Sigmoid colon (tissue), 7 donors: ENCODE results near the gene ARSH. TPM values are rescaled to one million over a fixed set of nuclear protein-coding genes. Genes with fewer than 3 reads are reported as not detected.

Experiments used
- DNase-seq: peaks from one replicate; pipeline ENCODE4 v3.0.0-alpha.2; 2019
- H3K27ac ChIP-seq, 4 donors: fragments of 200-600 bp; sonication (generic); one replicate each; pipeline ENCODE4 v1.5.1; 2016 to 2019; ENCODE audit warnings: mild to moderate bottlenecking in 1 of 4
- H3K27me3 ChIP-seq, 3 donors: fragments of 200-600 bp; sonication (generic); one replicate each; pipeline ENCODE4 v1.5.1; 2019; ENCODE audit warnings: mild to moderate bottlenecking in 1 of 3
- H3K36me3 ChIP-seq, 4 donors: fragments of 200-600 bp; sonication (generic); one replicate each; pipeline ENCODE4 v1.5.1; 2016 to 2019
- H3K4me1 ChIP-seq, 4 donors: fragments of 200-600 bp; sonication (generic); one replicate each; pipeline ENCODE4 v1.5.1; 2017 to 2019
- H3K4me3 ChIP-seq, 4 donors: fragments of 200-600 bp; sonication (generic); one replicate each; pipeline ENCODE4 v1.5.1; 2017 to 2019; ENCODE audit warnings: mild to moderate bottlenecking in 2 of 4, moderate library complexity in 1 of 4
- H3K9me3 ChIP-seq, 4 donors: fragments of 200-600 bp in 3 of 4; sonication (generic) in 3 of 4; one replicate each; pipeline versions ENCODE4 v1.5.1 to v1.6.1; 2013 to 2019
- EP300 ChIP-seq, 4 donors: sonication (generic); formaldehyde crosslinking; IDR thresholded peaks; one replicate each; pipeline ENCODE4 v1.6.1; 2017; ENCODE audit warnings: antibody characterized with exemption in 4 of 4
- POLR2A ChIP-seq, 2 donors: fragments of 450-650 bp; IDR thresholded peaks; one replicate each; pipeline ENCODE4 v1.6.1; 2016; ENCODE audit warnings: antibody characterized with exemption in 2 of 2, mild to moderate bottlenecking in 2 of 2, moderate library complexity in 2 of 2
- POLR2AphosphoS5 ChIP-seq, 4 donors: sonication (generic); formaldehyde crosslinking; IDR thresholded peaks; one replicate each; pipeline ENCODE4 v1.6.1; 2017; ENCODE audit warnings: antibody characterized with exemption in 4 of 4
- WGBS, 2 donors: extraction: QIAGEN DNeasy Blood & Tissue Kit; methylation state at CpG; one replicate each; pipeline ENCODE4 v1.1.7; 2013; 5-methylcytosine and 5-hydroxymethylcytosine counted together
- intact Hi-C: fragments of 100-400 bp; cut with DNase I; formaldehyde crosslinking; loops from one replicate; pipeline ENCODE4 v1.15.1; 2023
- polyA plus RNA-seq, 3 donors: library from polyadenylated mRNA; stranded (reverse); fragments of 200-250 nt; gene quantifications; one replicate each; pipeline ENCODE4 v1.2.3, GENCODE V29; 2013
- small RNA-seq, 3 donors: library from RNA; depleted of rRNA; stranded (forward); fragments of <200 nt; gene quantifications; one replicate each; pipeline ENCODE3, GENCODE V24; 2016
- total RNA-seq, 4 donors: library from RNA; depleted of rRNA; stranded (reverse); fragments of >200 nt; gene quantifications; one replicate each; pipeline ENCODE4 v1.1.0, GENCODE V29; 2016
- TF ChIP-seq, protein P1 (sequence below), 4 experiments: fragments of 450-650 bp in 3 of 4; fragments of 200-600 bp in 1 of 4; IDR thresholded peaks; one replicate each; pipeline ENCODE4 v1.5.1; 2016 to 2019; ENCODE audit warnings: antibody characterized with exemption in 4 of 4, mild to moderate bottlenecking in 3 of 4, moderate library complexity in 2 of 4
- donor health status: healthy with polysubstance abuse.
- donor health status: Bipolar disorder and iron deficiency.
- donor health status: healthy.

ARSH gene
- total and polyA plus RNA-seq, 7 donors: not detected

DNA sequence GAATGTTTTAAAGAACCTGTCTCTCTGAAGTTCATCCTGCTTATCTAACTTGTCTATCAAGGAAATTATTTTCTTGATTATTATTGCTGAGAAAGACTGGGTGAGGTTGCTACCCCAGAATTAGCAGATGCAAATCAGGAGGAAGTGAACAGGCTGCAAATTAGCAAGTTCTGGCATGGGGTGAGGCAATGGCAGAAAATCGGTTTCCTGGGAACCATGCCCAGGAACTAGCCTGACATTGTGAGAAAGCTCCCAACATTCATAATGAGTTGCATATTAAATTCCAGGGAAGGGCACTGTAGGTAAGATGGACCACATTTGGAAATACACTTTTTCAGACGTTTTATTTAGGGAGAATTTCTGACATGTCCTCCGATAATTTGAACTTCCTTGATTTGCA is 46.5 kb downstream of the ARSH start:
- H3K27me3 ChIP-seq: no peaks in the 10 kb centered on the region
- H3K27ac ChIP-seq: no peak overlapping the region
- DNase-seq: no peak
- H3K4me3 ChIP-seq: no peak overlapping the region
- intact Hi-C loops: no loop called here
- H3K36me3 ChIP-seq: no peaks in the 10 kb centered on the region
- WGBS, 2 donors: 19 to 63% methylated on average over 3 of the region's 3 CpGs
- TF ChIP-seq POLR2AphosphoS5 (IDR thresholded peaks at IDR 0.05) (no peak), POLR2A (IDR thresholded peaks at IDR 0.05) (no peak), EP300 (IDR thresholded peaks at IDR 0.05) (no peak)
- TF ChIP-seq, protein P1, sequence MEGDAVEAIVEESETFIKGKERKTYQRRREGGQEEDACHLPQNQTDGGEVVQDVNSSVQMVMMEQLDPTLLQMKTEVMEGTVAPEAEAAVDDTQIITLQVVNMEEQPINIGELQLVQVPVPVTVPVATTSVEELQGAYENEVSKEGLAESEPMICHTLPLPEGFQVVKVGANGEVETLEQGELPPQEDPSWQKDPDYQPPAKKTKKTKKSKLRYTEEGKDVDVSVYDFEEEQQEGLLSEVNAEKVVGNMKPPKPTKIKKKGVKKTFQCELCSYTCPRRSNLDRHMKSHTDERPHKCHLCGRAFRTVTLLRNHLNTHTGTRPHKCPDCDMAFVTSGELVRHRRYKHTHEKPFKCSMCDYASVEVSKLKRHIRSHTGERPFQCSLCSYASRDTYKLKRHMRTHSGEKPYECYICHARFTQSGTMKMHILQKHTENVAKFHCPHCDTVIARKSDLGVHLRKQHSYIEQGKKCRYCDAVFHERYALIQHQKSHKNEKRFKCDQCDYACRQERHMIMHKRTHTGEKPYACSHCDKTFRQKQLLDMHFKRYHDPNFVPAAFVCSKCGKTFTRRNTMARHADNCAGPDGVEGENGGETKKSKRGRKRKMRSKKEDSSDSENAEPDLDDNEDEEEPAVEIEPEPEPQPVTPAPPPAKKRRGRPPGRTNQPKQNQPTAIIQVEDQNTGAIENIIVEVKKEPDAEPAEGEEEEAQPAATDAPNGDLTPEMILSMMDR (IDR thresholded peaks at IDR 0.05): no peak
- H3K4me1 ChIP-seq: no peaks in the 10 kb centered on the region
- no peaks in the 10 kb centered on the region for H3K9me3 ChIP-seq

DNA sequence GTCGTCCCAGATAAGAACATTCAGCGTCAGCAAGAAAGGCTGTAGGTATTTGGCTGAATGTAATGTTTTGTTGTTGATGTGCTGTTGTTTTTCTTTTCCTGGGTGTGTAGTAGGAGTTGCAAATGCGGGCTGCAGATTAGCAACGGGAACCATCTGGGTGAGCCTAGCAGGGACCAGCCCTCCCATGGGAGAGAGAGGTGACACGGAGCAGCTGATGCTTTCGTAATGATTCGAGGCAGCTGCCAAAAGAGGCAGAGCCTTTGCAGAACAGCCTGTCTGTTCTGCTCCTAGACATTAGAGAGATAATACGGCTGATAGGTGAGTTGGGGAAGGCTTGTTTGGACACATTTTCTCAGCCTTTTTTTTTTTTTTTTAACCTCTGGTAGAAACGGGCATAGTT is 60.2 kb downstream of the ARSH start:
- DNase-seq: no peak
- H3K27ac ChIP-seq: no peak overlapping the region
- intact Hi-C loops: no loop called here
- H3K27me3 ChIP-seq: no peaks in the 10 kb centered on the region
- H3K9me3 ChIP-seq: no peaks in the 10 kb centered on the region
- WGBS, 2 donors: 27 to 35% methylated on average over 9 of the region's 9 CpGs
- no peaks in the 10 kb centered on the region for H3K4me1 ChIP-seq
- no peaks in the 10 kb centered on the region for H3K36me3 ChIP-seq
- TF ChIP-seq, protein P1 (IDR thresholded peaks at IDR 0.05): no peak
- TF ChIP-seq EP300 (IDR thresholded peaks at IDR 0.05): no peak
- no peak for TF ChIP-seq POLR2AphosphoS5 (IDR thresholded peaks at IDR 0.05)
- no peak for TF ChIP-seq POLR2A (IDR thresholded peaks at IDR 0.05)
- no peak overlapping the region for H3K4me3 ChIP-seq

DNA sequence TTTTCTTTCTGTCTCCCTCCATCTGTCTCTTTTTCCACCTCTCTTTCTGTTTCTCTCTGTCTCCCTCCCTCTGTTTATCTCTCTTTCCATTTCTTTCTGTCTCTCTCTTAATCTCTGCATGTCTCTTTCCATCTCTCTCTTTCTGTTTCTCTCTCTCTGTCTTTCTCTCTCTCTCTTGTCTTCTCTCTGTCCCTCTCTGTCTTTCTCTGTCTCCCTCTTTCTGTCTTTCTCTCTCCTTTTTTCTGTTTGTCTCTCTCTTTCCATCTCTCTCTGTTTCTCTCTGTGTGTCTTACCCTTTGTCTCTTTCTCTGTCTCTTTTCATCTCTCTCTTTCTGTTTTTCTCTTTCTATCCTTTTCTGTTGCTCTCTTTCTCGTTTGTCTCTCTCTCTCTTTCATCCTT is 69.6 kb downstream of the ARSH start:
- Histone ChIP-seq H3K9me3 (no peaks in the 10 kb centered on the region), H3K27me3 (no peaks in the 10 kb centered on the region), H3K27ac (no peak overlapping the region), H3K4me1 (no peaks in the 10 kb centered on the region), H3K4me3 (no peak overlapping the region), H3K36me3 (no peaks in the 10 kb centered on the region)
- WGBS, 2 donors: 9 to 30% methylated on average over 1 of the region's 1 CpG
- intact Hi-C loops: no loop called here
- TF ChIP-seq EP300 (IDR thresholded peaks at IDR 0.05): no peak
- TF ChIP-seq POLR2AphosphoS5 (IDR thresholded peaks at IDR 0.05): no peak
- TF ChIP-seq, protein P1 (IDR thresholded peaks at IDR 0.05): no peak
- TF ChIP-seq POLR2A (IDR thresholded peaks at IDR 0.05): no peak
- no peak for DNase-seq

DNA sequence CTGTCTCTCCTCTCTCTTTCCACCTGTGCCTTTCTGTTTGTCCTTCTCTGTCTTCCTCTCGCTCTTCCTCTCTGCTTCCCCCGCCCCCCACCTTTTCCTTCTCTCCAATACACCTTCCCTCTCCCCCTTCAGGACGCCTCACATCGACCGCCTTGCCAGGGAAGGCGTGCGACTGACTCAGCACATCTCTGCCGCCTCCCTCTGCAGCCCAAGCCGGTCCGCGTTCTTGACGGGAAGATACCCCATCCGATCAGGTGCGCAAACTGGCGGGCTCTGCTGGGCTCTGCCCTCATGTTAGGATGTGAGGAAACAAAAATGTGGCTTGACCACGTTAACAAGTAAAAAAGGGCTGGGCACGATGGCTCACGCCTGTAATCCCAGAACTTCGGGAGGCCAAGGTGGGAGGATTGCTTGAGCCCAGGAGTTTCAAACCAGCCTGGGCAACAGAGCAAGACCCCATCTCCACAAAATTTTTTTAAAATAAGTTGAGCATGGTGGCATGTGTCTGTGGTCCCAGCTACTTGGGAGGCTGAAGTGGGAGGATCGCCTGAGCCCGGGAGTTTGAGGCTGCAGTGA is 70.2 kb downstream of the ARSH start:
- Histone ChIP-seq H3K36me3 (no peaks in the 10 kb centered on the region), H3K27me3 (no peaks in the 10 kb centered on the region), H3K9me3 (no peaks in the 10 kb centered on the region), H3K4me1 (no peaks in the 10 kb centered on the region), H3K27ac (no peak overlapping the region), H3K4me3 (no peak overlapping the region)
- TF ChIP-seq, protein P1 (IDR thresholded peaks at IDR 0.05): no peak
- TF ChIP-seq POLR2AphosphoS5 (IDR thresholded peaks at IDR 0.05) (no peak), EP300 (IDR thresholded peaks at IDR 0.05) (no peak), POLR2A (IDR thresholded peaks at IDR 0.05) (no peak)
- 47 to 56% methylated on average over 21 of the region's 21 CpGs for WGBS, 2 donors
- intact Hi-C loops: no loop called here
- DNase-seq: no peak

Small RNA genes lying within 50 kb of the gene (small RNA-seq; reads per million reads assigned to genes)
- 0 reads per million in 3 donors for gene RN7SL578P

Other genes starting within 250 kb of the ARSH start
- gene GYG2, start 177.6 kb upstream of the ARSH start, total RNA-seq: 1 to 10 TPM; 1.6 to 5.0 (median 3.4) TPM
- 1 to 10 TPM; 3.2 to 6.0 (median 5.4) TPM for gene GYG2, start 177.6 kb upstream of the ARSH start, polyA plus RNA-seq
- gene ARSD, start 77.2 kb upstream of the ARSH start, total RNA-seq: 10 to 100 TPM in 2 of 4 donors, 1 to 10 TPM in 2; 8.6 to 10.5 (median 9.7) TPM
- gene ARSD, start 77.2 kb upstream of the ARSH start, polyA plus RNA-seq: 10 to 100 TPM in 2 of 3 donors, 1 to 10 TPM in 1; 4.2 to 14.4 (median 11.0) TPM
- gene ARSF, start 34.9 kb downstream of the ARSH start, total RNA-seq: under 1 TPM in 2 of 4 donors, not detected in 2; 0.36 to 0.54 TPM
- gene ARSF, start 34.9 kb downstream of the ARSH start, polyA plus RNA-seq: not detected